ENCODE data around the gene GPR21.

- no peak for TF ChIP-seq CTCF (conservative IDR thresholded peaks at IDR 0.05; ENCODE audit: low read length)
- TF ChIP-seq EZH2phosphoT487 (IDR thresholded peaks at IDR 0.05; ENCODE audit: borderline replicate concordance): no peak
Observed at GRCh38 chr9:123072407-123072995, 39.0 kb downstream of the GPR21 start.

Measured in Loucy (cell line).